ENCODE data around the gene EYS.

DNA sequence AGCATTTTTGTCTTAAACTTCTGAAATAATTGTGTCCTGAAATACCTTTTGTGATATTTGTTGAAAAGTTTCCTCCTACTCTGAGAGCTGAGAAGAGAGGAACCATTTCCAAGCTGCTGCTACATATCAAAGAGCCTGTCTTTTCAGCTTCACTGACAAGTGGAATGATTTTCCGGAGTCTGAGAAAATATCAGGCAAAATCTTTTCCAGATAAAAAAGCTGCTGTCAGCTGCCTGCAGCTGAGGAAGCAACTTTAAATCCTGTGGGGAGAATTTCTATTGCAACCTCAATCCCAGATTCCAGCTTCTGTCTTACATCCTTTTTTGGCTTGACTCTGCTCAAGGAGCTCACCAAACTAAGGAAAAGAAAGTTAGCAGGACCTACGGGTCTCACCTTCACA lies 1167.1 kb downstream of the EYS start:
- no peak for TF ChIP-seq POLR2A (IDR thresholded peaks at IDR 0.05)
- TF ChIP-seq, protein P1, sequence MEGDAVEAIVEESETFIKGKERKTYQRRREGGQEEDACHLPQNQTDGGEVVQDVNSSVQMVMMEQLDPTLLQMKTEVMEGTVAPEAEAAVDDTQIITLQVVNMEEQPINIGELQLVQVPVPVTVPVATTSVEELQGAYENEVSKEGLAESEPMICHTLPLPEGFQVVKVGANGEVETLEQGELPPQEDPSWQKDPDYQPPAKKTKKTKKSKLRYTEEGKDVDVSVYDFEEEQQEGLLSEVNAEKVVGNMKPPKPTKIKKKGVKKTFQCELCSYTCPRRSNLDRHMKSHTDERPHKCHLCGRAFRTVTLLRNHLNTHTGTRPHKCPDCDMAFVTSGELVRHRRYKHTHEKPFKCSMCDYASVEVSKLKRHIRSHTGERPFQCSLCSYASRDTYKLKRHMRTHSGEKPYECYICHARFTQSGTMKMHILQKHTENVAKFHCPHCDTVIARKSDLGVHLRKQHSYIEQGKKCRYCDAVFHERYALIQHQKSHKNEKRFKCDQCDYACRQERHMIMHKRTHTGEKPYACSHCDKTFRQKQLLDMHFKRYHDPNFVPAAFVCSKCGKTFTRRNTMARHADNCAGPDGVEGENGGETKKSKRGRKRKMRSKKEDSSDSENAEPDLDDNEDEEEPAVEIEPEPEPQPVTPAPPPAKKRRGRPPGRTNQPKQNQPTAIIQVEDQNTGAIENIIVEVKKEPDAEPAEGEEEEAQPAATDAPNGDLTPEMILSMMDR (IDR thresholded peaks at IDR 0.05), result no peak
- TF ChIP-seq POLR2AphosphoS5 (IDR thresholded peaks at IDR 0.05), result no peak
